ENCODE data around the gene EEF1G.
A peak's percentile ranks its signal among the peaks of the same experiment; 100 is the strongest.

Gene EEF1G

GRCh38 chr11:62539238-62539925, 34.3 kb downstream of the EEF1G start:
- DNase-seq (ENCODE audit: low spot score): peak; percentile 93

- no peak for DNase-seq (ENCODE audit: low spot score)
Observed at GRCh38 chr11:62538470-62539237, 35.0 kb downstream of the EEF1G start.

GRCh38 chr11:62536301-62536957, 37.3 kb downstream of the EEF1G start:
- DNase-seq (ENCODE audit: low spot score): no peak

GRCh38 chr11:62535802-62536201, 37.9 kb downstream of the EEF1G start:
- no peak for DNase-seq (ENCODE audit: low spot score)

- DNase-seq (ENCODE audit: low spot score): no peak
Observed at GRCh38 chr11:62534779-62535545, 38.7 kb downstream of the EEF1G start.

GRCh38 chr11:62532096-62532495, 41.6 kb downstream of the EEF1G start:
- no peak for DNase-seq (ENCODE audit: low spot score)

- no peak for DNase-seq (ENCODE audit: low spot score)
Observed at GRCh38 chr11:62516736-62517371, 56.8 kb downstream of the EEF1G start.

GRCh38 chr11:62514151-62514550, 59.5 kb downstream of the EEF1G start:
- no peak for DNase-seq (ENCODE audit: low spot score)

GRCh38 chr11:62513626-62514025, 60.1 kb downstream of the EEF1G start:
- DNase-seq (ENCODE audit: low spot score): no peak

GRCh38 chr11:62512961-62513360, 60.7 kb downstream of the EEF1G start:
- no peak for DNase-seq (ENCODE audit: low spot score)
